SK-N-SH (cell line): ENCODE data around the gene PDE4D.

Experiments used
- POLR2AphosphoS5 ChIP-seq: IDR thresholded peaks from 2 replicates; pipeline ENCODE4 v1.6.1; 2012; ENCODE audit warnings: low read depth, low read length
- TAF1 ChIP-seq: IDR thresholded peaks from 2 replicates; pipeline ENCODE4 v1.6.1; 2012; ENCODE audit warnings: low read depth, mild to moderate bottlenecking, low read length, moderate library complexity, borderline replicate concordance
- TF ChIP-seq, protein P1 (sequence below): fragments of 150-350 bp; IDR thresholded peaks from 2 replicates; pipeline ENCODE4 v1.6.1; 2017; ENCODE audit warnings: antibody characterized with exemption, low read length, low read depth, borderline replicate concordance
- TF ChIP-seq, protein P2 (sequence below): fragments of 200-600 bp; sonication (generic); IDR thresholded peaks from 2 replicates; pipeline ENCODE4 v1.6.1; 2017; ENCODE audit warnings: antibody characterized with exemption, mild to moderate bottlenecking, moderate library complexity

DNA sequence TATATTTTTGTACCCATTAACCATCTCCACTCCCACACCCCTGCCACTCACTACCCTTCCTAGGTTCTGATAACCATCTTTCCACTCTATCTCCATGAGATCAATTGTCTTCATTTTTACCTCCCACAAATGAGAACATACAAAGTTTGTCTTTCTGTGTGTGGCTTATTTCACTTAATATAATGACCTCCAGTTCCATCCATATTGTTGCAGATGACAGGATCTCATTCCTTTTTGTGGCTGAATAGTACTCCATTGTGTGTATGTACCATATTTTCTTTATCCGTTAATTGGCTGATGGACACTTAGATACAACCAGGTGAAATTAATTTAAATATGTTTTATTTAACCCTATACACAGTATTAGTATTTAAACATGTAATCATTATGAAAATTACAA is 552.9 kb downstream of the PDE4D start:
- TF ChIP-seq, protein P1, sequence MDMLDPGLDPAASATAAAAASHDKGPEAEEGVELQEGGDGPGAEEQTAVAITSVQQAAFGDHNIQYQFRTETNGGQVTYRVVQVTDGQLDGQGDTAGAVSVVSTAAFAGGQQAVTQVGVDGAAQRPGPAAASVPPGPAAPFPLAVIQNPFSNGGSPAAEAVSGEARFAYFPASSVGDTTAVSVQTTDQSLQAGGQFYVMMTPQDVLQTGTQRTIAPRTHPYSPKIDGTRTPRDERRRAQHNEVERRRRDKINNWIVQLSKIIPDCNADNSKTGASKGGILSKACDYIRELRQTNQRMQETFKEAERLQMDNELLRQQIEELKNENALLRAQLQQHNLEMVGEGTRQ = no peak
- no peak for TF ChIP-seq TAF1
- TF ChIP-seq POLR2AphosphoS5 = no peak
- TF ChIP-seq, protein P2, sequence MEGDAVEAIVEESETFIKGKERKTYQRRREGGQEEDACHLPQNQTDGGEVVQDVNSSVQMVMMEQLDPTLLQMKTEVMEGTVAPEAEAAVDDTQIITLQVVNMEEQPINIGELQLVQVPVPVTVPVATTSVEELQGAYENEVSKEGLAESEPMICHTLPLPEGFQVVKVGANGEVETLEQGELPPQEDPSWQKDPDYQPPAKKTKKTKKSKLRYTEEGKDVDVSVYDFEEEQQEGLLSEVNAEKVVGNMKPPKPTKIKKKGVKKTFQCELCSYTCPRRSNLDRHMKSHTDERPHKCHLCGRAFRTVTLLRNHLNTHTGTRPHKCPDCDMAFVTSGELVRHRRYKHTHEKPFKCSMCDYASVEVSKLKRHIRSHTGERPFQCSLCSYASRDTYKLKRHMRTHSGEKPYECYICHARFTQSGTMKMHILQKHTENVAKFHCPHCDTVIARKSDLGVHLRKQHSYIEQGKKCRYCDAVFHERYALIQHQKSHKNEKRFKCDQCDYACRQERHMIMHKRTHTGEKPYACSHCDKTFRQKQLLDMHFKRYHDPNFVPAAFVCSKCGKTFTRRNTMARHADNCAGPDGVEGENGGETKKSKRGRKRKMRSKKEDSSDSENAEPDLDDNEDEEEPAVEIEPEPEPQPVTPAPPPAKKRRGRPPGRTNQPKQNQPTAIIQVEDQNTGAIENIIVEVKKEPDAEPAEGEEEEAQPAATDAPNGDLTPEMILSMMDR = no peak
